ENCODE results near the gene KSR1.

The KSR1 gene

DNA sequence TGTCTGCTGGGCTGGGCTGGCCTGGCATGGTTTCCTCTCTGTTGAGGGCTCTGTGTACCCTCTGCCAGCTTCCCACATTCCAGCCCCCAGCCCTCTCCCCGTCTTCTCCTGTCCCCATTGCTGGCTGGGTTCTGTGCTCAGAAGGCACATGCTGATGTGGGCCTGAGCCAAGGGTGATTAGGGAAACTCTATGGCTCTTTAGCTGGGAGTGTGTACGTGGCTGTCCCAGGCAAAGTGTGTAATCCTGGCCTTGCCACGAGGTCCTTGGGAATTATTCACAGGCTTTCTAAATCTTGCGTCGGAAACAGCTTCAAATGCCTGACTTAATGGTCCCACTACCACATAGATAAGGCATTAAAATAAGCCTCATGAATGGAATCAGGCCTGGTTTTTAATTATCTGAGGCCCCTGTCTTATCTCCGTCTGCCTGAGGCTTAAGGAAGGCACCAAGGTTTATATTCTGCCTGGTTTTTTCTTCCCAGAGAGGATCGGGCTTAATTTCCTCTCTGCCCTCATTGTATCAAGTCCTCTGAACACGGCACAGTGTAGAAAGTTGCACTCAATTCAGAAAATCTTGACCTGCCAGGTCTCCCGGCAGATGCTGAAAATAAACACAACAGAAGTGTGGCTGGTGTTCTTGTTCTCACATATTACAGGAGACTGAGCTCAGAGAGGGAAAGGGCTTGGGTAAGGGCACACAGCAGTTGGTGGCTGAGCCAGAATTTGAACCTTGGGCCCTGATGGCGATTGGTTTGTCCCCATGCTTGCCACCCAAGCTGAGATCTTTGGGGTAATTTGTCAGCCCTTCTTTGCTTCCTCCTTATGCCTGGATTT is 121.9 kb downstream of the KSR1 start:
- Histone ChIP-seq H3K4me3 (ENCODE audit: low read depth in 1 of 5, low read length in 5 of 5) (no peak overlapping the region), H3K9me3 (ENCODE audit: control insufficient read depth in 5 of 5, low read length in 5 of 5) (no peaks in the 10 kb centered on the region), H3K36me3 (ENCODE audit: control insufficient read depth in 5 of 5, insufficient read depth in 5 of 5, low read length in 5 of 5) (peaks cover 0 to 20% (median 10%) of the 10 kb centered on the region in 5 donors), H3K9ac (ENCODE audit: low read length in 5 of 5) (peak overlapping the region in 1 of 5 donors; percentile 35), H3K27me3 (ENCODE audit: control insufficient read depth in 5 of 5, insufficient read depth in 4 of 5, low read length in 5 of 5) (no peaks in the 10 kb centered on the region), H3K27ac (ENCODE audit: low read depth, low read length) (no peak overlapping the region), H3K4me1 (ENCODE audit: control insufficient read depth in 5 of 5, insufficient read depth in 5 of 5, low read length in 5 of 5) (peaks cover 2 to 10% (median 5%) of the 10 kb centered on the region in 5 donors)

GRCh38 chr17:27578718-27579085 is 122.5 kb downstream of the KSR1 start:
- peaks cover 0 to 24% (median 16%) of the 10 kb centered on the region in 5 donors for H3K36me3 ChIP-seq (ENCODE audit: control insufficient read depth in 5 of 5, insufficient read depth in 5 of 5, low read length in 5 of 5)
- H3K9me3 ChIP-seq (ENCODE audit: control insufficient read depth in 5 of 5, low read length in 5 of 5): no peaks in the 10 kb centered on the region

GRCh38 chr17:27579304-27579703 is 123.1 kb downstream of the KSR1 start:
- Histone ChIP-seq H3K27ac (ENCODE audit: low read depth, low read length) (no peak overlapping the region), H3K4me3 (ENCODE audit: low read depth in 1 of 5, low read length in 5 of 5) (no peak overlapping the region)

More at GRCh38 chr17:27578718-27579085, 122.5 kb downstream of the KSR1 start:
- no peak overlapping the region for H3K9ac ChIP-seq (ENCODE audit: low read length in 5 of 5)
- H3K4me3 ChIP-seq (ENCODE audit: low read depth in 1 of 5, low read length in 5 of 5): no peak overlapping the region
- no peak overlapping the region for H3K27ac ChIP-seq (ENCODE audit: low read depth, low read length)
- peaks cover 2 to 9% (median 5%) of the 10 kb centered on the region in 5 donors for H3K4me1 ChIP-seq (ENCODE audit: control insufficient read depth in 5 of 5, insufficient read depth in 5 of 5, low read length in 5 of 5)
- H3K27me3 ChIP-seq (ENCODE audit: control insufficient read depth in 5 of 5, insufficient read depth in 4 of 5, low read length in 5 of 5): no peaks in the 10 kb centered on the region

GRCh38 chr17:27579897-27580321 is 123.7 kb downstream of the KSR1 start:
- peaks cover 0 to 31% (median 23%) of the 10 kb centered on the region in 5 donors for H3K36me3 ChIP-seq (ENCODE audit: control insufficient read depth in 5 of 5, insufficient read depth in 5 of 5, low read length in 5 of 5)
- no peaks in the 10 kb centered on the region for H3K9me3 ChIP-seq (ENCODE audit: control insufficient read depth in 5 of 5, low read length in 5 of 5)
- H3K4me3 ChIP-seq (ENCODE audit: low read depth in 1 of 5, low read length in 5 of 5): no peak overlapping the region
- no peak overlapping the region for H3K9ac ChIP-seq (ENCODE audit: low read length in 5 of 5)
- H3K27ac ChIP-seq (ENCODE audit: low read depth, low read length): no peak overlapping the region
- H3K27me3 ChIP-seq (ENCODE audit: control insufficient read depth in 5 of 5, insufficient read depth in 4 of 5, low read length in 5 of 5): no peaks in the 10 kb centered on the region
- H3K4me1 ChIP-seq (ENCODE audit: control insufficient read depth in 5 of 5, insufficient read depth in 5 of 5, low read length in 5 of 5): peaks cover 2 to 5% (median 4%) of the 10 kb centered on the region in 5 donors

More at GRCh38 chr17:27579304-27579703, 123.1 kb downstream of the KSR1 start:
- no peak overlapping the region for H3K9ac ChIP-seq (ENCODE audit: low read length in 5 of 5)
- H3K4me1 ChIP-seq (ENCODE audit: control insufficient read depth in 5 of 5, insufficient read depth in 5 of 5, low read length in 5 of 5): peaks cover 2 to 5% (median 4%) of the 10 kb centered on the region in 5 donors
- no peaks in the 10 kb centered on the region for H3K27me3 ChIP-seq (ENCODE audit: control insufficient read depth in 5 of 5, insufficient read depth in 4 of 5, low read length in 5 of 5)
- peaks cover 0 to 26% (median 18%) of the 10 kb centered on the region in 5 donors for H3K36me3 ChIP-seq (ENCODE audit: control insufficient read depth in 5 of 5, insufficient read depth in 5 of 5, low read length in 5 of 5)
- no peaks in the 10 kb centered on the region for H3K9me3 ChIP-seq (ENCODE audit: control insufficient read depth in 5 of 5, low read length in 5 of 5)

- H3K9ac ChIP-seq (ENCODE audit: low read length in 5 of 5): no peak overlapping the region
- peaks cover 4 to 14% (median 11%) of the 10 kb centered on the region in 5 donors for H3K4me1 ChIP-seq (ENCODE audit: control insufficient read depth in 5 of 5, insufficient read depth in 5 of 5, low read length in 5 of 5)
- no peak overlapping the region for H3K4me3 ChIP-seq (ENCODE audit: low read depth in 1 of 5, low read length in 5 of 5)
- no peaks in the 10 kb centered on the region for H3K9me3 ChIP-seq (ENCODE audit: control insufficient read depth in 5 of 5, low read length in 5 of 5)
- H3K36me3 ChIP-seq (ENCODE audit: control insufficient read depth in 5 of 5, insufficient read depth in 5 of 5, low read length in 5 of 5): peaks cover 0 to 40% (median 29%) of the 10 kb centered on the region in 5 donors
- no peak overlapping the region for H3K27ac ChIP-seq (ENCODE audit: low read depth, low read length)
- H3K27me3 ChIP-seq (ENCODE audit: control insufficient read depth in 5 of 5, insufficient read depth in 4 of 5, low read length in 5 of 5): no peaks in the 10 kb centered on the region
Measured at GRCh38 chr17:27581016-27581415, 124.8 kb downstream of the KSR1 start.

- Histone ChIP-seq H3K36me3 (ENCODE audit: control insufficient read depth in 5 of 5, insufficient read depth in 5 of 5, low read length in 5 of 5) (peaks cover 0 to 49% (median 37%) of the 10 kb centered on the region in 5 donors), H3K9ac (ENCODE audit: low read length in 5 of 5) (no peak overlapping the region)
Measured at GRCh38 chr17:27582696-27583095, 126.4 kb downstream of the KSR1 start.

GRCh38 chr17:27585153-27585681 is 129.0 kb downstream of the KSR1 start:
- Histone ChIP-seq H3K27ac (ENCODE audit: low read depth, low read length) (no peak overlapping the region), H3K36me3 (ENCODE audit: control insufficient read depth in 5 of 5, insufficient read depth in 5 of 5, low read length in 5 of 5) (peaks cover 0 to 59% (median 46%) of the 10 kb centered on the region in 5 donors), H3K9ac (ENCODE audit: low read length in 5 of 5) (no peak overlapping the region), H3K4me3 (ENCODE audit: low read depth in 1 of 5, low read length in 5 of 5) (no peak overlapping the region), H3K4me1 (ENCODE audit: control insufficient read depth in 5 of 5, insufficient read depth in 5 of 5, low read length in 5 of 5) (peaks cover 0 to 15% (median 12%) of the 10 kb centered on the region in 5 donors), H3K27me3 (ENCODE audit: control insufficient read depth in 5 of 5, insufficient read depth in 4 of 5, low read length in 5 of 5) (no peaks in the 10 kb centered on the region), H3K9me3 (ENCODE audit: control insufficient read depth in 5 of 5, low read length in 5 of 5) (no peaks in the 10 kb centered on the region)

More at GRCh38 chr17:27582696-27583095, 126.4 kb downstream of the KSR1 start:
- H3K27ac ChIP-seq (ENCODE audit: low read depth, low read length): no peak overlapping the region
- no peaks in the 10 kb centered on the region for H3K9me3 ChIP-seq (ENCODE audit: control insufficient read depth in 5 of 5, low read length in 5 of 5)
- H3K4me1 ChIP-seq (ENCODE audit: control insufficient read depth in 5 of 5, insufficient read depth in 5 of 5, low read length in 5 of 5): peaks cover 4 to 16% (median 8%) of the 10 kb centered on the region in 5 donors
- H3K27me3 ChIP-seq (ENCODE audit: control insufficient read depth in 5 of 5, insufficient read depth in 4 of 5, low read length in 5 of 5): no peaks in the 10 kb centered on the region
- H3K4me3 ChIP-seq (ENCODE audit: low read depth in 1 of 5, low read length in 5 of 5): no peak overlapping the region

DNA sequence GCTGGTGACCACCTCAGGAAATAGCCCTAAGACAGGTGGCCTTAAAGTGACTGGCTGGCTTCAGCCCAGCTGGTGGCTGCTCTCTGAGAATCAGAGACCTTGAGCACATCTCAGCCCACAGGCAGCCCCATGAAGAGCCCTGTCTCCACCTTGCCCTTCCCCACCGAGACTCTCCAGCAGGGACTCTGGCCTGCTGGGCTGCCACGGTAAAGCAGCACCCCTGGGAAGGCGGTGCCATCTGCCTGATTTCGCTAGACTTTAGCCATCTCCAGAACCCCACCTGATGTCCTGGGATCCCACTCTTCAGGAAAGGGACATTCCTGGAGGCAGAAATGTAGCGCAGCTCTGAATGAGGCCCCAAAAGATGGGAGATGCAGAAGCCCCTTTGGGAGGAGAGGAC is 129.5 kb downstream of the KSR1 start:
- H3K36me3 ChIP-seq (ENCODE audit: control insufficient read depth in 5 of 5, insufficient read depth in 5 of 5, low read length in 5 of 5): peaks cover 0 to 63% (median 47%) of the 10 kb centered on the region in 5 donors
- H3K9me3 ChIP-seq (ENCODE audit: control insufficient read depth in 5 of 5, low read length in 5 of 5): no peaks in the 10 kb centered on the region
- H3K4me1 ChIP-seq (ENCODE audit: control insufficient read depth in 5 of 5, insufficient read depth in 5 of 5, low read length in 5 of 5): peaks cover 0 to 15% (median 12%) of the 10 kb centered on the region in 5 donors
- H3K9ac ChIP-seq (ENCODE audit: low read length in 5 of 5): no peak overlapping the region
- H3K27ac ChIP-seq (ENCODE audit: low read depth, low read length): no peak overlapping the region
- no peak overlapping the region for H3K4me3 ChIP-seq (ENCODE audit: low read depth in 1 of 5, low read length in 5 of 5)
- no peaks in the 10 kb centered on the region for H3K27me3 ChIP-seq (ENCODE audit: control insufficient read depth in 5 of 5, insufficient read depth in 4 of 5, low read length in 5 of 5)

DNA sequence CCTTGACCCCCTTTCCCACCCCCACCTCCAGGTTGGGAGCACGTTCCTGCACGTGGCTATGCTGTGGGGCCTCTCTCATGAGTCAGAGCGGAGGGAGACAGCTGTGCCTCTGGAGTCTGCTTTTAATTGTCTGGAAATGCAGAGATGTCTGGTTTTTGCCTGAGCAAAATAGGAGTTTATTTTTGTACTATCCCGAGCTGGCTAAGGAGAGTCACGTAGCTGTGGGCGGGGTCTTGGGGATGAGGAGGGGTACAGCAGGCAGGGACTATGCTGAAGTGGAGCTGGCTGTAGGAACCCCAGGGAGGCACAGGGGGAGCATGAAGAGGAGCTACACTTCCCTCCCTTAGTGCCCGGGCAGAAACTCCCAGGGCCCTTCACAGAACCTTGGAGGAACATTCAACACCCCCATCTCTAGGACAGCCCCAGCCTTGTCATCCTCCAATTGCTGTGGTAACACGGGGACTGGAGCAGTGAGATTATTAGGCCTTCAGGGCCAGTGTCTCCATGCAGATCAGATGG is 130.0 kb downstream of the KSR1 start:
- Histone ChIP-seq H3K4me3 (ENCODE audit: low read depth in 1 of 5, low read length in 5 of 5) (no peak overlapping the region), H3K27ac (ENCODE audit: low read depth, low read length) (no peak overlapping the region), H3K4me1 (ENCODE audit: control insufficient read depth in 5 of 5, insufficient read depth in 5 of 5, low read length in 5 of 5) (peaks cover 0 to 15% (median 12%) of the 10 kb centered on the region in 5 donors), H3K36me3 (ENCODE audit: control insufficient read depth in 5 of 5, insufficient read depth in 5 of 5, low read length in 5 of 5) (peaks cover 0 to 68% (median 48%) of the 10 kb centered on the region in 5 donors), H3K27me3 (ENCODE audit: control insufficient read depth in 5 of 5, insufficient read depth in 4 of 5, low read length in 5 of 5) (no peaks in the 10 kb centered on the region), H3K9me3 (ENCODE audit: control insufficient read depth in 5 of 5, low read length in 5 of 5) (no peaks in the 10 kb centered on the region), H3K9ac (ENCODE audit: low read length in 5 of 5) (no peak overlapping the region)

GRCh38 chr17:27588354-27588753 is 132.1 kb downstream of the KSR1 start:
- H3K4me3 ChIP-seq (ENCODE audit: low read depth in 1 of 5, low read length in 5 of 5): no peak overlapping the region
- peaks cover 0 to 76% (median 61%) of the 10 kb centered on the region in 5 donors for H3K36me3 ChIP-seq (ENCODE audit: control insufficient read depth in 5 of 5, insufficient read depth in 5 of 5, low read length in 5 of 5)
- peaks cover 0 to 15% (median 12%) of the 10 kb centered on the region in 5 donors for H3K4me1 ChIP-seq (ENCODE audit: control insufficient read depth in 5 of 5, insufficient read depth in 5 of 5, low read length in 5 of 5)
- H3K27ac ChIP-seq (ENCODE audit: low read depth, low read length): no peak overlapping the region
- H3K9me3 ChIP-seq (ENCODE audit: control insufficient read depth in 5 of 5, low read length in 5 of 5): no peaks in the 10 kb centered on the region
- peak overlapping the region in 1 of 5 donors; percentile 19 for H3K9ac ChIP-seq (ENCODE audit: low read length in 5 of 5)
- H3K27me3 ChIP-seq (ENCODE audit: control insufficient read depth in 5 of 5, insufficient read depth in 4 of 5, low read length in 5 of 5): no peaks in the 10 kb centered on the region

All from subcutaneous abdominal adipose tissue (tissue), 5 donors.